GM12865 (cell line): ENCODE measurements around the gene NAV1.
"Not testable (repeated sequence)": the region's sequence is repeated elsewhere in the genome, so short reads cannot be mapped to it uniquely, and the experiment has no call there.

Experiments used
- DNase-seq: peaks from one replicate; pipeline ENCODE4 v3.0.0; 2010; ENCODE audit warnings: low read depth
- H3K4me3 ChIP-seq: 2 replicates; pipeline ENCODE4 v1.5.1; 2011; ENCODE audit warnings: mild to moderate bottlenecking, low read depth, low read length, control low read depth
- TF ChIP-seq, protein P1 (sequence below): IDR thresholded peaks from 2 replicates; pipeline ENCODE4 v1.5.1; 2011; ENCODE audit warnings: low read length, control low read depth, low read depth, inconsistent platforms; ENCODE audit not compliant: insufficient read depth; ENCODE audit errors: missing control alignments

The NAV1 gene

DNA sequence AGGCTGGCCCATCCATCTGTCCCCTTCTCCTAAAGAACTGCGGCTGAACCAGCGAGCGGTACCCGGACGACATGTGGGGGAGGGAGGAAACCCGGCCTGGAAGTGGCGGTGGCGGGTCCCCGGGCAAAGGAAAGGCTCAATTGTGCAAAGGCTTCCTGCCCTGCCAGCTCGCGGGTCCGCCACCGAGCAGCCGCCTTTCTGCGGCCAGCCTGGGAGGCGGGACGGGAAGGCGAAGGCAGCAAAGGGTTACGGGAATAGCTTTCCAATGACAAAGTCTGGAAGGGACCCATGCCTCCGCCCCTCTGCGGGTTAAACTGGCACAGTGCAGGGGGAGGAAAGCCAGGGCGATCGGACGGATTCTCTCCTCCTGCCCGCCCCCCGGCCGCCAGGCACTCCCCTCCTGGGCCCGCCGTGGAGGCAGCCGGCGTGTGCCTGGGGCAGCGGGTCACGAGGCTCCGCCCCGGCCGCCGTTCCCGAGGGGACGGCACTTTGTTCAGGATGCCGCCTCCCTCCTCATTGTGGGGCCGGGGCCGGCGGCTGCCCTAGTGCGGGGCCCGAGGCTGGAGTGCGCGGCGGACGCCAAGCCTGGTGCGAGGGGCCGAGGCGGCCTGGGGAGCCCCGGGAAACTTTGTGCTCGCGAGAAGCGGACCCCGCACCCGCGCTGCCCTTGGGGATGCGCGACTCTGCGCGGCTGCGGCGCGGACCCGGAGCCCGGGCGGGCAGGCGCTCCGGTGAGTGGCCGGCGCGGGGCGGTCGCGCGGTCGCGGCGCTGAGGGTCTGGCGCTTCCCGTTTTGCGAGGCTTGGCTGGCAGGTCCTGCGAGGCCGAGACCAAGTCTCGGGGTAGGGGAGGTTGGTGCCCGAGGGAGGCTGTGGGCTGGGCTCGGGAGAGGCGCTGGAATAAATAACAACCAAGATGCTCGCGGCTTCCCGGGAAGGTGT lies at the start of gene NAV1:
Gene NAV1 (plus strand): TSS at position 516 of the 940 bp plus-strand sequence. CDS start 83,758 bp downstream, outside the sequence.
- DNase-seq, result no peak
- TF ChIP-seq, protein P1, sequence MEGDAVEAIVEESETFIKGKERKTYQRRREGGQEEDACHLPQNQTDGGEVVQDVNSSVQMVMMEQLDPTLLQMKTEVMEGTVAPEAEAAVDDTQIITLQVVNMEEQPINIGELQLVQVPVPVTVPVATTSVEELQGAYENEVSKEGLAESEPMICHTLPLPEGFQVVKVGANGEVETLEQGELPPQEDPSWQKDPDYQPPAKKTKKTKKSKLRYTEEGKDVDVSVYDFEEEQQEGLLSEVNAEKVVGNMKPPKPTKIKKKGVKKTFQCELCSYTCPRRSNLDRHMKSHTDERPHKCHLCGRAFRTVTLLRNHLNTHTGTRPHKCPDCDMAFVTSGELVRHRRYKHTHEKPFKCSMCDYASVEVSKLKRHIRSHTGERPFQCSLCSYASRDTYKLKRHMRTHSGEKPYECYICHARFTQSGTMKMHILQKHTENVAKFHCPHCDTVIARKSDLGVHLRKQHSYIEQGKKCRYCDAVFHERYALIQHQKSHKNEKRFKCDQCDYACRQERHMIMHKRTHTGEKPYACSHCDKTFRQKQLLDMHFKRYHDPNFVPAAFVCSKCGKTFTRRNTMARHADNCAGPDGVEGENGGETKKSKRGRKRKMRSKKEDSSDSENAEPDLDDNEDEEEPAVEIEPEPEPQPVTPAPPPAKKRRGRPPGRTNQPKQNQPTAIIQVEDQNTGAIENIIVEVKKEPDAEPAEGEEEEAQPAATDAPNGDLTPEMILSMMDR, result no peak
- H3K4me3 ChIP-seq, result peak within 1 kb of the TSS; percentile 38

- H3K4me3 ChIP-seq, result no peak overlapping the region
- DNase-seq, result no peak
- TF ChIP-seq, protein P1, result no peak
Measured at GRCh38 chr1:201489643-201490261, 49.2 kb upstream of the NAV1 start.

GRCh38 chr1:201490708-201491131 lies 48.2 kb upstream of the NAV1 start:
- DNase-seq, result no peak
- TF ChIP-seq, protein P1, result no peak
- H3K4me3 ChIP-seq, result no peak overlapping the region

GRCh38 chr1:201491896-201492511 lies 46.9 kb upstream of the NAV1 start:
- TF ChIP-seq, protein P1, result no peak
- DNase-seq, result no peak

GRCh38 chr1:201493026-201493656 lies 45.8 kb upstream of the NAV1 start:
- not testable (repeated sequence) for H3K4me3 ChIP-seq, DNase-seq

More at GRCh38 chr1:201491896-201492511, 46.9 kb upstream of the NAV1 start:
- no peak overlapping the region for H3K4me3 ChIP-seq

- TF ChIP-seq, protein P1, result no peak
- no peak for DNase-seq
- no peak overlapping the region for H3K4me3 ChIP-seq
Measured at GRCh38 chr1:201493757-201494617, 44.9 kb upstream of the NAV1 start.
